HG03520 (cell line): ENCODE measurements around the gene IGFL2.
A peak's percentile ranks its signal among the peaks of the same experiment; 100 is the strongest.
"Not testable (repeated sequence)": the region's sequence is repeated elsewhere in the genome, so short reads cannot be mapped to it uniquely, and the experiment has no call there.

Experiments
- ATAC-seq: cut with Tn5 transposase; IDR thresholded peaks from one replicate; pipeline ENCODE4 v1.9.1; 2021; ENCODE audit warnings: mild to moderate bottlenecking, moderate library complexity; ENCODE audit not compliant: unreplicated experiment

Gene IGFL2

GRCh38 chr19:46147791-46148288, at the start of gene IGFL2:
Gene IGFL2 (plus strand): TSS chr19:46148238. CDS start chr19:46148279, 41 bp downstream.
- ATAC-seq = no peak

GRCh38 chr19:46100344-46100743, 47.7 kb upstream of the IGFL2 start:
- ATAC-seq = no peak

GRCh38 chr19:46101293-46101692, 46.7 kb upstream of the IGFL2 start:
- ATAC-seq = no peak

GRCh38 chr19:46102333-46102732, 45.7 kb upstream of the IGFL2 start:
- not testable (repeated sequence) for ATAC-seq

- no peak for ATAC-seq
Measured at GRCh38 chr19:46107371-46107770, 40.7 kb upstream of the IGFL2 start.

- ATAC-seq = no peak
Measured at GRCh38 chr19:46109876-46110275, 38.2 kb upstream of the IGFL2 start.

GRCh38 chr19:46111376-46111775, 36.7 kb upstream of the IGFL2 start:
- no peak for ATAC-seq

- no peak for ATAC-seq
Measured at GRCh38 chr19:46112527-46112926, 35.5 kb upstream of the IGFL2 start.

- no peak for ATAC-seq
Measured at GRCh38 chr19:46113726-46114125, 34.3 kb upstream of the IGFL2 start.

GRCh38 chr19:46115396-46116106, 32.5 kb upstream of the IGFL2 start:
- ATAC-seq = peak; percentile 64

- no peak for ATAC-seq
Measured at GRCh38 chr19:46116121-46116520, 31.9 kb upstream of the IGFL2 start.

- ATAC-seq = no peak
Measured at GRCh38 chr19:46118136-46118535, 29.9 kb upstream of the IGFL2 start.

- no peak for ATAC-seq
Measured at GRCh38 chr19:46124638-46125115, 23.4 kb upstream of the IGFL2 start, which contains the start of gene IGFL3. Gene IGFL3 (minus strand): TSS chr19:46124688. CDS start chr19:46124649, 39 bp downstream.

GRCh38 chr19:46125447-46125846, 22.6 kb upstream of the IGFL2 start:
- ATAC-seq = no peak

GRCh38 chr19:46126086-46126580, 21.9 kb upstream of the IGFL2 start:
- ATAC-seq = no peak

GRCh38 chr19:46131485-46132143, 16.4 kb upstream of the IGFL2 start:
- ATAC-seq = no peak

GRCh38 chr19:46132508-46133100, 15.4 kb upstream of the IGFL2 start:
- no peak for ATAC-seq

GRCh38 chr19:46133101-46133627, 14.9 kb upstream of the IGFL2 start:
- ATAC-seq = no peak

- no peak for ATAC-seq
Measured at GRCh38 chr19:46133777-46134241, 14.2 kb upstream of the IGFL2 start.

- ATAC-seq = no peak
Measured at GRCh38 chr19:46134527-46134926, 13.5 kb upstream of the IGFL2 start.

GRCh38 chr19:46137915-46138473, 10.0 kb upstream of the IGFL2 start:
- ATAC-seq = no peak
